IMR-90 (cell line): ENCODE measurements around the gene PLXNA1. TPM values are rescaled to one million over a fixed set of nuclear protein-coding genes. Genes with fewer than 3 reads are reported as not detected.

Experiments
- ATAC-seq: fragments of 200-7000 bp; cut with Tn5 transposase; 2 replicates; pipeline ENCODE4 v1.9.1; 2020; ENCODE audit warnings: low read depth, mild to moderate bottlenecking, moderate library complexity
- BruUV-seq: library from RNA; stranded (reverse); fragments of 400-500 nt; replicated peaks from 2 replicates; lab custom pipeline; 2021; lab: Mats Ljungman, UMichigan
- CTCF ChIA-PET: fragments of 300-600 bp; formaldehyde crosslinking; extraction: SDS; loops from one replicate; lab custom pipeline; 2021; ENCODE audit warnings: antibody characterized with exemption; lab: Yijun Ruan, JAX
- POLR2A ChIA-PET: fragments of 300-600 bp; sonication (Branson Sonifier 250); formaldehyde crosslinking; loops from one replicate; lab custom pipeline; 2022; ENCODE audit warnings: antibody characterized with exemption; ENCODE audit not compliant: unreplicated experiment; lab: Charles Lee
- DNase-seq: peaks from one replicate; pipeline ENCODE4 v3.0.0; 2013
- H2AFZ ChIP-seq: replicated peaks from 2 replicates; pipeline ENCODE3; 2013; ENCODE audit warnings: low read length, mild to moderate bottlenecking; ENCODE audit not compliant: poor library complexity
- H2AK5ac ChIP-seq: 2 replicates; pipeline ENCODE4 v1.6.1; 2013; ENCODE audit warnings: low read depth, low read length, inconsistent platforms
- H2AK9ac ChIP-seq: replicated peaks from 2 replicates; pipeline ENCODE3; 2013; ENCODE audit warnings: mild to moderate bottlenecking, low read depth, low read length, moderate library complexity; ENCODE audit not compliant: poor library complexity
- H2BK120ac ChIP-seq: 2 replicates; pipeline ENCODE4 v1.6.1; 2013; ENCODE audit warnings: low read depth, low read length, inconsistent platforms
- H2BK15ac ChIP-seq: 3 replicates; pipeline ENCODE4 v1.6.1; 2013; ENCODE audit warnings: low read depth, low read length, inconsistent platforms
- H2BK20ac ChIP-seq: 2 replicates; pipeline ENCODE4 v1.6.1; 2013; ENCODE audit warnings: low read depth, mild to moderate bottlenecking, inconsistent platforms, low read length, moderate library complexity
- H2BK5ac ChIP-seq: 2 replicates; pipeline ENCODE4 v1.6.1; 2013; ENCODE audit warnings: mild to moderate bottlenecking, low read depth, low read length, inconsistent platforms; ENCODE audit not compliant: poor library complexity, severe bottlenecking
- H3K14ac ChIP-seq: replicated peaks from 2 replicates; pipeline ENCODE4 v1.6.1; 2013; ENCODE audit warnings: low read depth, low read length, inconsistent platforms
- H3K18ac ChIP-seq: 2 replicates; pipeline ENCODE4 v1.6.1; 2013; ENCODE audit warnings: low read depth, low read length, control low read depth
- H3K23ac ChIP-seq: 2 replicates; pipeline ENCODE4 v1.6.1; 2013; ENCODE audit warnings: low read depth, low read length, inconsistent platforms
- H3K27ac ChIP-seq: 2 replicates; pipeline ENCODE4 v1.5.1; 2013; ENCODE audit warnings: mild to moderate bottlenecking, control low read depth, low read length; ENCODE audit not compliant: insufficient read depth
- H3K27me3 ChIP-seq: 2 replicates; pipeline ENCODE4 v1.6.1; 2013; ENCODE audit warnings: low read length; ENCODE audit not compliant: control insufficient read depth, insufficient read depth
- H3K36me3 ChIP-seq: 2 replicates; pipeline ENCODE4 v1.6.1; 2013; ENCODE audit warnings: low read length, mixed read lengths; ENCODE audit not compliant: control insufficient read depth, insufficient read depth
- H3K4ac ChIP-seq: 2 replicates; pipeline ENCODE4 v1.6.1; 2013; ENCODE audit warnings: low read depth, low read length, inconsistent platforms
- H3K4me1 ChIP-seq: 2 replicates; pipeline ENCODE4 v1.6.1; 2013; ENCODE audit warnings: low read length, mixed read lengths; ENCODE audit not compliant: control insufficient read depth, insufficient read depth
- H3K4me2 ChIP-seq: 2 replicates; pipeline ENCODE4 v1.6.1; 2013; ENCODE audit warnings: low read depth, mild to moderate bottlenecking, control low read depth, low read length, moderate library complexity
- H3K4me3 ChIP-seq: 2 replicates; pipeline ENCODE4 v1.5.1; 2013; ENCODE audit warnings: low read depth, mild to moderate bottlenecking, control low read depth, low read length, moderate library complexity; ENCODE audit not compliant: insufficient read depth
- H3K56ac ChIP-seq: 2 replicates; pipeline ENCODE4 v1.6.1; 2013; ENCODE audit warnings: low read length, inconsistent platforms; ENCODE audit not compliant: insufficient read depth; ENCODE audit errors: extremely low read depth
- H3K79me1 ChIP-seq, 2 experiments: 2 replicates each; pipeline ENCODE4 v1.6.1; 2013; ENCODE audit warnings: low read length in 2 of 2, inconsistent platforms in 1 of 2, low read depth in 1 of 2
- H3K9ac ChIP-seq: 2 replicates; pipeline ENCODE4 v1.6.1; 2013; ENCODE audit warnings: low read depth, low read length, control low read depth
- H3K9me1 ChIP-seq: 2 replicates; pipeline ENCODE4 v1.6.1; 2013; ENCODE audit warnings: low read length, inconsistent platforms; ENCODE audit not compliant: insufficient read depth
- H3K9me3 ChIP-seq: 2 replicates; pipeline ENCODE4 v1.6.1; 2013; ENCODE audit warnings: low read length; ENCODE audit not compliant: control insufficient read depth, insufficient read depth
- H4K20me1 ChIP-seq: 2 replicates; pipeline ENCODE4 v1.6.1; 2013; ENCODE audit warnings: low read length, inconsistent platforms; ENCODE audit not compliant: insufficient read depth
- H4K5ac ChIP-seq: 2 replicates; pipeline ENCODE4 v1.6.1; 2013; ENCODE audit warnings: mild to moderate bottlenecking, low read depth, low read length, control low read depth
- H4K8ac ChIP-seq, 2 experiments: 2 replicates each; pipeline ENCODE4 v1.6.1; 2013; ENCODE audit warnings: low read depth in 2 of 2, low read length in 2 of 2, control low read depth in 1 of 2, inconsistent platforms in 1 of 2
- H4K91ac ChIP-seq: 2 replicates; pipeline ENCODE4 v1.6.1; 2013; ENCODE audit warnings: low read depth, low read length, inconsistent platforms; ENCODE audit not compliant: insufficient read depth
- MAFK ChIP-seq: IDR thresholded peaks from 2 replicates; pipeline ENCODE4 v1.6.1; 2012; ENCODE audit warnings: low read depth, low read length, improper control_type of control experiment
- WGBS, 2 experiments: methylation state at CpG; one replicate each; pipeline versions ENCODE4 v1.1.5 to v1.1.7; 2013; ENCODE audit warnings: missing lambda C conversion rate in 2 of 2; ENCODE audit not compliant: insufficient read length in 1 of 2; ENCODE audit errors: extremely low coverage in 2 of 2; 5-methylcytosine and 5-hydroxymethylcytosine counted together
- dilution Hi-C: fragments of 300-500 bp; cut with HindIII; formaldehyde crosslinking; loops from one replicate; pipeline ENCODE4 v1.14.3; 2018; ENCODE audit warnings: low sequenced_read_pairs; ENCODE audit not compliant: unreplicated experiment
- in situ Hi-C: fragments of 300-500 bp; cut with MboI; formaldehyde crosslinking; loops from 3 replicates; pipeline ENCODE4 v1.14.3; 2019; ENCODE audit warnings: low sequenced_read_pairs, inconsistent platforms, mixed read lengths
- intact Hi-C: fragments of 100-400 bp; cut with micrococcal nuclease; formaldehyde crosslinking; loops from 2 replicates; pipeline ENCODE4 v1.10.0; 2022
- polyA plus RNA-seq, 3 experiments: library from polyadenylated mRNA; depleted of rRNA; stranded (reverse); fragments of >200 nt; gene quantifications; 2 replicates each; pipeline ENCODE4 v1.2.3, GENCODE V29; 2012; ENCODE audit warnings: low replicate concordance in 1 of 3
- total RNA-seq: library from RNA; depleted of rRNA; stranded (reverse); fragments of >200 nt; gene quantifications from 2 replicates; pipeline ENCODE4 v1.2.3, GENCODE V29; 2012

The PLXNA1 gene
- total and polyA plus RNA-seq, 2 of the 4 experiments (the other 2 are of a cell fraction) = 13.6 to 49.4 TPM

- in situ Hi-C loops = no loop called here
These were observed 18.7 kb downstream of the PLXNA1 start for GRCh38 chr3:127001486-127002194.

More at GRCh38 chr3:127001486-127002194, 18.7 kb downstream of the PLXNA1 start:
- peaks cover 30 to 61% of the 10 kb centered on the region in 2 experiments for H3K79me1 ChIP-seq
- peak overlapping the region; percentile 49 for H3K9ac ChIP-seq
- WGBS, 2 experiments = 33% methylated on average over 5 of the region's 23 CpGs; no CpG with 5 or more reads in 1 of the 2 experiments
- peak overlapping the region; percentile 51 for H2BK20ac ChIP-seq
- H3K27ac ChIP-seq = peak overlapping the region; percentile 89
- H3K23ac ChIP-seq = peak overlapping the region; percentile 96
- peaks cover 27% of the 10 kb centered on the region for H3K4me1 ChIP-seq
- H2AK5ac ChIP-seq = peak overlapping the region; percentile 98
- no peak overlapping the region for H3K4me3 ChIP-seq
- H3K4me2 ChIP-seq = peak overlapping the region; percentile 7; the same call in 1 of the 2 replicates
- H3K14ac ChIP-seq = peak overlapping the region; percentile 96
- no peak for TF ChIP-seq MAFK
- DNase-seq (no peak), ATAC-seq (no peak)
- peak overlapping the region; percentile 93 for H2AFZ ChIP-seq
- POLR2A ChIA-PET = no interaction called here
- peaks cover 14% of the 10 kb centered on the region for H3K36me3 ChIP-seq
- no peaks in the 10 kb centered on the region for H3K27me3 ChIP-seq
- H4K8ac ChIP-seq = peak overlapping the region; percentile 94 to 100
- H3K4ac ChIP-seq = peak overlapping the region; percentile 97
- H4K5ac ChIP-seq = peak overlapping the region; percentile 84
- H2BK15ac ChIP-seq = peak overlapping the region; percentile 97; the same call in 2 of the 3 replicates
- no peaks in the 10 kb centered on the region for H3K9me3 ChIP-seq
- no TSS peak for BruUV-seq
- peaks cover 26% of the 10 kb centered on the region for H3K9me1 ChIP-seq
- intact Hi-C loops (loop anchor here (1.0 to 10.0 kb wide), 4 partner anchors 19 to 543 kb away; no protein-coding TSS in a partner anchor), dilution Hi-C loops (no loop called here)
- CTCF ChIA-PET = interaction anchor here (1.1 to 2.0 kb wide), 3 partner anchors 75 to 249 kb away, joined by 3 to 13 read pairs (median 3); no protein-coding TSS in a partner anchor
- peak overlapping the region; percentile 95 for H2BK120ac ChIP-seq
- peak overlapping the region; percentile 74 for H3K56ac ChIP-seq
- peak overlapping the region; percentile 84 for H2BK5ac ChIP-seq
- H2AK9ac ChIP-seq = peak overlapping the region; percentile 94
- H4K91ac ChIP-seq = peak overlapping the region; percentile 97
- peaks cover 19% of the 10 kb centered on the region for H4K20me1 ChIP-seq
- H3K18ac ChIP-seq = peak overlapping the region; percentile 62
